Esophagus muscularis mucosa (tissue), 4 donors: Measurements from ENCODE around the gene DNAH12. TPM values are rescaled to one million over a fixed set of nuclear protein-coding genes. Genes with fewer than 3 reads are reported as not detected.

Experiments
- DNase-seq: peaks from one replicate; pipeline ENCODE4 v3.0.0-alpha.2; 2017; ENCODE audit errors: extremely low spot score
- H3K27ac ChIP-seq, 4 donors: fragments of 200-600 bp; sonication (generic); replicated peaks in 1 of 4; 1 replicate in 3 of 4; 2 replicates in 1 of 4; pipeline ENCODE4 v1.5.1; 2016 to 2019; ENCODE audit warnings: mild to moderate bottlenecking in 1 of 4
- H3K27me3 ChIP-seq, 4 donors: fragments of 200-600 bp; sonication (generic); one replicate each; pipeline versions ENCODE4 v1.5.1 to v1.6.0; 2016 to 2019
- H3K36me3 ChIP-seq, 4 donors: fragments of 200-600 bp; sonication (generic); one replicate each; pipeline ENCODE4 v1.5.1; 2016 to 2019
- H3K4me1 ChIP-seq, 4 donors: fragments of 200-600 bp; sonication (generic); one replicate each; pipeline ENCODE4 v1.5.1; 2016 to 2019
- H3K4me3 ChIP-seq, 4 donors: fragments of 200-600 bp; sonication (generic); 1 replicate in 2 of 4; 2 replicates in 2 of 4; pipeline ENCODE4 v1.5.1; 2016 to 2019; ENCODE audit warnings: mild to moderate bottlenecking in 4 of 4, moderate library complexity in 1 of 4
- H3K9me3 ChIP-seq, 4 donors: fragments of 200-600 bp; sonication (generic); 1 replicate in 3 of 4; 2 replicates in 1 of 4; pipeline ENCODE4 v1.5.1; 2016 to 2019
- EP300 ChIP-seq: sonication (generic); formaldehyde crosslinking; IDR thresholded peaks from one replicate; pipeline ENCODE4 v1.6.1; 2017; ENCODE audit warnings: antibody characterized with exemption
- POLR2A ChIP-seq: fragments of 450-650 bp; IDR thresholded peaks from one replicate; pipeline ENCODE4 v1.6.1; 2017; ENCODE audit warnings: antibody characterized with exemption, moderate library complexity, mild to moderate bottlenecking, low read depth
- POLR2AphosphoS5 ChIP-seq, 2 donors: sonication (generic); formaldehyde crosslinking; IDR thresholded peaks; one replicate each; pipeline ENCODE4 v1.6.1; 2017; ENCODE audit warnings: antibody characterized with exemption in 2 of 2
- WGBS: methylation state at CpG from one replicate; pipeline ENCODE4 v1.1.5; 2018; 5-methylcytosine and 5-hydroxymethylcytosine counted together
- intact Hi-C: fragments of 100-400 bp; cut with DNase I; formaldehyde crosslinking; loops from one replicate; pipeline ENCODE4 v1.15.1; 2023
- total RNA-seq, 4 donors: library from RNA; depleted of rRNA; stranded (reverse); fragments of >200 nt; gene quantifications; one replicate each; pipeline versions ENCODE4 v1.1.0 to v1.2.1, GENCODE V29; 2016
- TF ChIP-seq, protein P1 (sequence below), 3 experiments: fragments of 200-600 bp in 2 of 3; fragments of 450-650 bp in 1 of 3; sonication (generic) in 2 of 3; IDR thresholded peaks; one replicate each; pipeline ENCODE4 v1.5.1; 2017 to 2019; ENCODE audit warnings: antibody characterized with exemption in 3 of 3, mild to moderate bottlenecking in 2 of 3, moderate library complexity in 1 of 3

The DNAH12 gene
- total RNA-seq, 4 donors from 2014 or later, result under 0.01 to 0.39 TPM; not detected in 2

DNA sequence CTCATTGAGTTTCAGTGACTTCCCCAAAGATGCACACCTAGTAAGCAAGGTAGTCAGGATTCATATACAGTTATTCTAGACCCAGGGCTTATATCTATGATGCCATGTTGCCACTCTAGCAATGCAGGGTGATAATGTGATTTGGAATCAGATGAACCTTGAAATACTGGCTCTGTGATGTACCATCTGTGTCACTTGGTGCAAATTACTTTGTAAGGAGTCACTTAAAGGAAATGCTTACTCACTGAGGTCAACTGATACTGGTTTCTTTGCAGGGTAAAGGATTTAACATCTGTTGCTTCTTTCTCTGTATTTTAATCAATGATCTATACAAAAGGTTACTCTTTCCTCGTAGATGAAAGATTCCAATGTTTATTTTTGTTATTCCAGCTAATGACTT lies 262.4 kb downstream of the DNAH12 start:
- intact Hi-C loops, result no loop called here
- H3K9me3 ChIP-seq, result no peaks in the 10 kb centered on the region
- no peak for DNase-seq
- no peak for TF ChIP-seq POLR2AphosphoS5 (IDR thresholded peaks at IDR 0.05)
- no peak for TF ChIP-seq POLR2A
- TF ChIP-seq EP300, result no peak
- TF ChIP-seq, protein P1, sequence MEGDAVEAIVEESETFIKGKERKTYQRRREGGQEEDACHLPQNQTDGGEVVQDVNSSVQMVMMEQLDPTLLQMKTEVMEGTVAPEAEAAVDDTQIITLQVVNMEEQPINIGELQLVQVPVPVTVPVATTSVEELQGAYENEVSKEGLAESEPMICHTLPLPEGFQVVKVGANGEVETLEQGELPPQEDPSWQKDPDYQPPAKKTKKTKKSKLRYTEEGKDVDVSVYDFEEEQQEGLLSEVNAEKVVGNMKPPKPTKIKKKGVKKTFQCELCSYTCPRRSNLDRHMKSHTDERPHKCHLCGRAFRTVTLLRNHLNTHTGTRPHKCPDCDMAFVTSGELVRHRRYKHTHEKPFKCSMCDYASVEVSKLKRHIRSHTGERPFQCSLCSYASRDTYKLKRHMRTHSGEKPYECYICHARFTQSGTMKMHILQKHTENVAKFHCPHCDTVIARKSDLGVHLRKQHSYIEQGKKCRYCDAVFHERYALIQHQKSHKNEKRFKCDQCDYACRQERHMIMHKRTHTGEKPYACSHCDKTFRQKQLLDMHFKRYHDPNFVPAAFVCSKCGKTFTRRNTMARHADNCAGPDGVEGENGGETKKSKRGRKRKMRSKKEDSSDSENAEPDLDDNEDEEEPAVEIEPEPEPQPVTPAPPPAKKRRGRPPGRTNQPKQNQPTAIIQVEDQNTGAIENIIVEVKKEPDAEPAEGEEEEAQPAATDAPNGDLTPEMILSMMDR (IDR thresholded peaks at IDR 0.05), result no peak
- no peaks in the 10 kb centered on the region for H3K27me3 ChIP-seq
- H3K27ac ChIP-seq, result no peak overlapping the region
- no peaks in the 10 kb centered on the region for H3K4me1 ChIP-seq
- no peak overlapping the region for H3K4me3 ChIP-seq
- peaks cover 0 to 3% (median 0%) of the 10 kb centered on the region in 4 donors for H3K36me3 ChIP-seq
- WGBS, result 19% methylated on average over 1 of the region's 1 CpG

DNA sequence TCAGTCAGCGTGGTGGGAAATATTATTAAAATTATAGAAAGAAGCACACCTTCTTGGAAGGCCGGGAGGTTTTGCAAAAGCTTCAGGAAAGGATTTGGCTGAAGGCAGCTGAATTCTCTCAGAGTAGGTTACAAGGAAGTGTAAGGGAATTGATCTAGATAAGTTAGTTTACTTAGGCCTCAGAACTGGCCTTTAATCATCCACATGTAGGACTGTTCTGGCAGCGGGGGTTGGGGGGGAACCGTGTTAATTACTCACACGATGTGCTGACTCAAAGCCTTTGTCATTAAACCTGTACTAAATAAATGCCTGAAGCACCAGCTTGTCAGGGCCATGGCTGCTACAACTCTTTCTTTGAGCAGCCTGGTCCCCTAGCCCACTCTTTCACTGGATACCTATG lies 264.5 kb downstream of the DNAH12 start:
- WGBS, result 94% methylated on average over 5 of the region's 5 CpGs
- peaks cover 0 to 13% (median 8%) of the 10 kb centered on the region in 4 donors for H3K36me3 ChIP-seq
- TF ChIP-seq POLR2A (no peak), POLR2AphosphoS5 (IDR thresholded peaks at IDR 0.05) (no peak)
- TF ChIP-seq, protein P1 (IDR thresholded peaks at IDR 0.05), result no peak

DNA sequence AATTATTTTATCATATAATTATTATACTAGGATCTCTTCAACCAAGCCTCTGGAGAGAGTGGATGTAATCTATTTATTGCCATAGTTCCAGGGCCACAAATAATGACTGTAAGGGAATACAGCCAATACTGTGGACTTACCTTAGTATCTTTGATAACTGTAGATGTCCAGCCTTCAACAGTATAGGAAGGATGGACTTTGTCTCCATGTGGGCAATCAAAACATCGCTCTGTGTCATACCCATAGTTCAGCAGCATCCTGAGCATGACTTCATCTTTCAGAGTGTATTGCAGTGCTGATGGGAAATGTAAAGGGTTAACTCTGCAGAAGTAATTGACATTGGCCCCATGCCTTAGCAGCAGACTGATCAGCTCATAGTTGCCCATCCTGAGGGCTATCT lies 265.9 kb downstream of the DNAH12 start:
- Histone ChIP-seq H3K27me3 (no peaks in the 10 kb centered on the region), H3K9me3 (no peaks in the 10 kb centered on the region), H3K27ac (no peak overlapping the region), H3K4me1 (no peaks in the 10 kb centered on the region), H3K36me3 (peaks cover 0 to 26% (median 17%) of the 10 kb centered on the region in 4 donors), H3K4me3 (no peak overlapping the region)
- TF ChIP-seq EP300, result no peak
- no peak for TF ChIP-seq POLR2A
- TF ChIP-seq, protein P1 (IDR thresholded peaks at IDR 0.05), result no peak
- no peak for TF ChIP-seq POLR2AphosphoS5 (IDR thresholded peaks at IDR 0.05)
- WGBS, result 100% methylated on average over 1 of the region's 1 CpG
- DNase-seq, result no peak
- intact Hi-C loops, result no loop called here

More for the DNA sequence above, 264.5 kb downstream of the DNAH12 start:
- Histone ChIP-seq H3K4me1 (no peaks in the 10 kb centered on the region), H3K4me3 (no peak overlapping the region), H3K27me3 (no peaks in the 10 kb centered on the region), H3K9me3 (no peaks in the 10 kb centered on the region), H3K27ac (no peak overlapping the region)
- intact Hi-C loops, result no loop called here
- DNase-seq, result no peak

DNA sequence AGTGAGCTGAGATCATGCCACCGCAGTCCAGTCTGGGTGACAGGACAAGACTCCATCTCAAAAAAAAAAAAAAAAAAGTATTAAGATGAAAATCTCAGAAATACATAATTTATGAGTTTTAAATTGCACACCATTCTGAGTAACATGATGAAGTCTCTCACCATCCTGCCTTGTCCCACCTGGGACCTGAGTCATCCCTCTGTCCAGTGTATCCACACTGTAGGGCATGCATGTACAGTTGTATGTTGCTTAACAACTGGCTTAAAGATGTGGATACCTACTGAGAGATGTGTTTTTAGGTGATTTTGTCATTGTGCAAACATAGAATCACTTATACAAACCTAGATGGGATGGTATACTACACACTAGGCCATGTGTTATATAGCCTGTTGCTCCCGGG lies 268.8 kb downstream of the DNAH12 start:
- no peaks in the 10 kb centered on the region for H3K9me3 ChIP-seq
- H3K36me3 ChIP-seq, result peaks cover 0 to 50% (median 30%) of the 10 kb centered on the region in 4 donors
- H3K4me3 ChIP-seq, result no peak overlapping the region
- H3K27me3 ChIP-seq, result no peaks in the 10 kb centered on the region
- no peaks in the 10 kb centered on the region for H3K4me1 ChIP-seq
- WGBS, result 97% methylated on average over 2 of the region's 2 CpGs
- no peak overlapping the region for H3K27ac ChIP-seq
- intact Hi-C loops, result no loop called here
- no peak for TF ChIP-seq POLR2A
- TF ChIP-seq EP300, result no peak
- TF ChIP-seq, protein P1 (IDR thresholded peaks at IDR 0.05), result no peak
- no peak for TF ChIP-seq POLR2AphosphoS5 (IDR thresholded peaks at IDR 0.05)
- no peak for DNase-seq

DNA sequence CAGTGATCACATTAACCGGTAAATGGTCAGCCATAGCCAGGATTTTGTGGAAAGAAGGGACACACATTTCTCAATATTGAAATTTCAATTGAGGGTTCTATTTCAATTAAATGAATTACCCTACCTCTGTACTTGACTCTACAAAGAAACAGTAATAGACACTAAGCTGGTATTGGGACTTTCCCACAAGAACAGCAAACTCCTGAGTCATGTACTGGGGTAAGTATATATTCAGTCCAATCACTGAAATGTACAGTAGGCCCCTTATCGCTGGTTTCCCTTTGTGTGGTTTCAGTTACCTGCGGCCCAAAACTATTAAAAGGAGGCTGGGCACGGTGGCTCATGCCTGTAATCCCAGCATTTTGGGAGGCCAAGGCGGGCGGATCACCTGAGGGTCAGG lies 269.3 kb downstream of the DNAH12 start:
- intact Hi-C loops, result no loop called here
- WGBS, result 94% methylated on average over 6 of the region's 6 CpGs
- H3K36me3 ChIP-seq, result peaks cover 5 to 55% (median 35%) of the 10 kb centered on the region in 4 donors
- no peaks in the 10 kb centered on the region for H3K4me1 ChIP-seq
- H3K9me3 ChIP-seq, result no peaks in the 10 kb centered on the region
- no peak overlapping the region for H3K27ac ChIP-seq
- no peaks in the 10 kb centered on the region for H3K27me3 ChIP-seq
- H3K4me3 ChIP-seq, result no peak overlapping the region
- TF ChIP-seq EP300, result no peak
- TF ChIP-seq POLR2A, result no peak
- no peak for TF ChIP-seq POLR2AphosphoS5 (IDR thresholded peaks at IDR 0.05)
- TF ChIP-seq, protein P1 (IDR thresholded peaks at IDR 0.05), result no peak
- no peak for DNase-seq
